Esophagus squamous epithelium (tissue), 5 donors: ENCODE data around the gene SRSF5. TPM values are rescaled to one million over a fixed set of nuclear protein-coding genes. Genes with fewer than 3 reads are reported as not detected.
"Not testable (repeated sequence)": the region's sequence is repeated elsewhere in the genome, so short reads cannot be mapped to it uniquely, and the experiment has no call there.

Experiments
- DNase-seq: peaks from one replicate; lab custom pipeline; 2025; lab: John Stamatoyannopoulos, UW
- H3K27ac ChIP-seq, 4 donors: fragments of 200-600 bp; sonication (generic); one replicate each; pipeline ENCODE4 v1.5.1; 2016 to 2019; ENCODE audit warnings: mild to moderate bottlenecking in 1 of 4
- H3K27me3 ChIP-seq, 4 donors: fragments of 200-600 bp; sonication (generic); 1 replicate in 3 of 4; 2 replicates in 1 of 4; pipeline versions ENCODE4 v1.5.1 to v1.6.0; 2017 to 2021; ENCODE audit warnings: antibody characterized with exemption in 1 of 4
- H3K36me3 ChIP-seq, 3 donors: fragments of 200-600 bp; sonication (generic); one replicate each; pipeline ENCODE4 v1.5.1; 2016 to 2019
- H3K4me1 ChIP-seq, 3 donors: fragments of 200-600 bp; sonication (generic); one replicate each; pipeline ENCODE4 v1.5.1; 2017 to 2019
- H3K4me3 ChIP-seq, 4 donors: fragments of 200-600 bp; sonication (generic); 1 replicate in 3 of 4; 2 replicates in 1 of 4; pipeline ENCODE4 v1.5.1; 2016 to 2019; ENCODE audit warnings: mild to moderate bottlenecking in 2 of 4, moderate library complexity in 1 of 4
- H3K9me3 ChIP-seq, 3 donors: fragments of 200-600 bp; sonication (generic); one replicate each; pipeline ENCODE4 v1.5.1; 2016 to 2019
- CTCF ChIP-seq, 6 experiments: fragments of 450-650 bp in 4 of 6; fragments of 200-600 bp in 2 of 6; sonication (generic) in 2 of 6; IDR thresholded peaks; one replicate each; pipeline ENCODE4 v1.5.1; 2016 to 2019; ENCODE audit warnings: antibody characterized with exemption in 6 of 6, mild to moderate bottlenecking in 4 of 6, moderate library complexity in 4 of 6
- POLR2A ChIP-seq, 4 donors: fragments of 450-650 bp; IDR thresholded peaks; one replicate each; pipeline ENCODE4 v1.6.1; 2017; ENCODE audit warnings: antibody characterized with exemption in 4 of 4, mild to moderate bottlenecking in 4 of 4, moderate library complexity in 3 of 4
- WGBS, 2 donors: methylation state at CpG; one replicate each; pipeline ENCODE4 v1.1.5; 2018; 5-methylcytosine and 5-hydroxymethylcytosine counted together
- intact Hi-C: fragments of 100-400 bp; cut with DNase I; formaldehyde crosslinking; loops from one replicate; pipeline ENCODE4 v1.15.0; 2022
- total RNA-seq, 4 donors: library from RNA; depleted of rRNA; stranded (reverse); fragments of >200 nt; gene quantifications; one replicate each; pipeline ENCODE4 v1.1.0, GENCODE V29; 2016
- donor health status: DM: yes; HTN: yes; CAD: no.

Gene SRSF5
- total RNA-seq, 4 donors from 2014 or later = 94.3 to 382 (median 173) TPM

DNA sequence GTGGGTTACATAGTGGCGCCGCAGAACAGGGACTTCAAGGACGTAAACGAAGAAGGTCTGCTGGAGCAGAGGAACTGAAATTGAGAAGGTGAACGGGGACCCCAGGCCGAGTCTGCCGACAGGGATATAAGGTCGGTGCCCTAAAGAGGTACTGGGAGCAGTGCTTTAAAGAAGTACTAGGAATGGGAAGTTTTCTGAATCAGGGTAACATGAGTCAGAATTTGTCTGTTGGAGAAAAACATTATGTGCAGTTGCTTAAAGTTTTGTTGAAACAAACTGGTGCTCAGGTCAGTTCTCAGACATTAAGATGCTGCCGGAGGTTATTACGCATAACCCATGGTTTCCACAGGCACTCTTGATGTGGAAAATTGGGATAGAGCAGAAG, 44.9 kb downstream of the SRSF5 start:
- intact Hi-C loops = no loop called here
- TF ChIP-seq POLR2A (IDR thresholded peaks at IDR 0.05) = no peak
- TF ChIP-seq CTCF (IDR thresholded peaks at IDR 0.05) = no peak
- no peak for DNase-seq

DNA sequence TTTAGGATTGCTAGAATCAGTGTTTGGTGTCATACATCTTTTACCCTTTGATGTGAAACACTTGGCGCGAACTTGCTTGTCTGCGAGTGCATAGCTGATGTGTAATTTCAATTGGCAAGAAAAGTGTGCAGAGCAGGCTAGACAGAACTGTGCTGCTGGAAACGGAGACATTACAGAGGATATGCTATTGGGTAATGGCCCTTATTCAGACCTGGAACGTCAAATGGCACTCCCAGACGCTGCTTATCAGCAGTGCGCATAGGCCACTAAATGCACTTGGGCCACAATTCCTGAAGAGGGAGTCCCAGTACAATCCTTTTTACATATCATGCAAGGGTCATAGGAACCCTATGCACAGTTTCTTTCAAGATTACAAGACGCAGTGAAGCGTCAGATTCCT, 45.8 kb downstream of the SRSF5 start:
- H3K4me3 ChIP-seq = no peak overlapping the region
- intact Hi-C loops = no loop called here
- no peak overlapping the region for H3K27ac ChIP-seq
- TF ChIP-seq CTCF (IDR thresholded peaks at IDR 0.05) = peak in 1 of 6 experiments; percentile 37
- no peak for TF ChIP-seq POLR2A (IDR thresholded peaks at IDR 0.05)
- H3K9me3 ChIP-seq = no peaks in the 10 kb centered on the region
- no peaks in the 10 kb centered on the region for H3K4me1 ChIP-seq
- H3K36me3 ChIP-seq = no peaks in the 10 kb centered on the region
- H3K27me3 ChIP-seq = peaks cover 0 to 43% (median 0%) of the 10 kb centered on the region in 4 donors
- no peak for DNase-seq
- 53 to 55% methylated on average over 8 to 9 of the region's 9 CpGs for WGBS, 2 donors

More for the DNA sequence above, 44.9 kb downstream of the SRSF5 start:
- H3K27me3 ChIP-seq = peaks cover 0 to 34% (median 0%) of the 10 kb centered on the region in 4 donors
- 80 to 87% methylated on average over 7 to 8 of the region's 10 CpGs for WGBS, 2 donors
- no peak overlapping the region for H3K4me3 ChIP-seq
- no peak overlapping the region for H3K27ac ChIP-seq
- H3K9me3 ChIP-seq = no peaks in the 10 kb centered on the region
- H3K36me3 ChIP-seq = no peaks in the 10 kb centered on the region
- no peaks in the 10 kb centered on the region for H3K4me1 ChIP-seq

- H3K36me3 ChIP-seq, H3K4me1 ChIP-seq, H3K9me3 ChIP-seq, H3K27ac ChIP-seq, H3K4me3 ChIP-seq, DNase-seq, intact Hi-C loops: not testable (repeated sequence)
- peaks cover 0 to 49% (median 0%) of the 10 kb centered on the region in 4 donors for H3K27me3 ChIP-seq
- 52 to 82% methylated on average over 6 of the region's 6 CpGs for WGBS, 2 donors
Measured at GRCh38 chr14:69813346-69813745, 46.4 kb downstream of the SRSF5 start.

- peaks cover 0 to 6% (median 0%) of the 10 kb centered on the region in 3 donors for H3K4me1 ChIP-seq
- WGBS, 2 donors = 70 to 73% methylated on average over 3 of the region's 3 CpGs
- H3K27ac ChIP-seq = no peak overlapping the region
- intact Hi-C loops = no loop called here
- no peaks in the 10 kb centered on the region for H3K9me3 ChIP-seq
- no peak overlapping the region for H3K4me3 ChIP-seq
- H3K36me3 ChIP-seq = no peaks in the 10 kb centered on the region
- H3K27me3 ChIP-seq = peaks cover 0 to 59% (median 0%) of the 10 kb centered on the region in 4 donors
- no peak for DNase-seq
- TF ChIP-seq POLR2A (IDR thresholded peaks at IDR 0.05) = no peak
- TF ChIP-seq CTCF (IDR thresholded peaks at IDR 0.05) = no peak
Measured at GRCh38 chr14:69814397-69814796, 47.5 kb downstream of the SRSF5 start.

DNA sequence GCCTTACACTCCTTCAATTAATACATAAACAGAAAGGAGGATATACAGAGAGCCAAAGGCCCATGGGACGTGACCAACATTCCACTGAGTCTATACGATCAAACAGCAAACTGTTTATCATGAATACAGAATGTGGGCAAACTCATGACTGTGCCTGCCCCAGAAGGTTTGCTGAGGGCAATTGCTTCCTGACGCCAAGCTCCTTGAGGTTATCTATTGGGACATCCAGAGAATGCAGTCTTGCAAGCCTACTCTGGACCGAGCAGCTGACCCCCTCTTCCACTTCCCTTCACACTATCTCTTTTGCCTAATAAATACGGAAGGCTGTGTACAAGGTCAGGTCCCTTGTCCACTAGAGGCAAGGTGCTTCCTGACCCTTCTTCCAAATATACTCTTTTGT, 48.6 kb downstream of the SRSF5 start:
- H3K36me3 ChIP-seq = no peaks in the 10 kb centered on the region
- H3K9me3 ChIP-seq = no peaks in the 10 kb centered on the region
- TF ChIP-seq POLR2A (IDR thresholded peaks at IDR 0.05) (no peak), CTCF (IDR thresholded peaks at IDR 0.05) (no peak)
- DNase-seq = no peak
- peaks cover 0 to 59% (median 0%) of the 10 kb centered on the region in 4 donors for H3K27me3 ChIP-seq
- 47 to 56% methylated on average over 5 of the region's 5 CpGs for WGBS, 2 donors
- peaks cover 0 to 6% (median 0%) of the 10 kb centered on the region in 3 donors for H3K4me1 ChIP-seq
- no peak overlapping the region for H3K4me3 ChIP-seq
- H3K27ac ChIP-seq = no peak overlapping the region
- intact Hi-C loops = no loop called here

- Histone ChIP-seq H3K27me3 (peaks cover 0 to 59% (median 0%) of the 10 kb centered on the region in 4 donors), H3K4me1 (peaks cover 0 to 6% (median 0%) of the 10 kb centered on the region in 3 donors), H3K4me3 (no peak overlapping the region), H3K36me3 (no peaks in the 10 kb centered on the region), H3K27ac (no peak overlapping the region), H3K9me3 (no peaks in the 10 kb centered on the region)
- intact Hi-C loops = no loop called here
- DNase-seq = no peak
- no peak for TF ChIP-seq CTCF (IDR thresholded peaks at IDR 0.05)
- TF ChIP-seq POLR2A (IDR thresholded peaks at IDR 0.05) = no peak
- 67 to 78% methylated on average over 5 of the region's 5 CpGs for WGBS, 2 donors
Measured at GRCh38 chr14:69816216-69816615, 49.3 kb downstream of the SRSF5 start.
